Keratinocyte (primary cell): Measurements from ENCODE around the gene OR5B21. TPM values are rescaled to one million over a fixed set of nuclear protein-coding genes. Genes with fewer than 3 reads are reported as not detected.

Source experiments
- DNase-seq: peaks from one replicate; pipeline ENCODE4 v3.0.0-alpha.2; 2011; ENCODE audit warnings: low read depth, missing footprints, low spot score
- FAIRE-seq: peaks from 2 replicates; lab custom pipeline; 2011; peaks lifted over from hg19 to GRCh38; lab: Jason Lieb, UNC
- H2AFZ ChIP-seq: 2 replicates; pipeline ENCODE4 v1.6.0; 2012; ENCODE audit warnings: low read length, control low read depth, inconsistent platforms; ENCODE audit not compliant: control insufficient read depth
- H3K27ac ChIP-seq: 2 replicates; pipeline ENCODE4 v1.5.1; 2011; ENCODE audit warnings: low read length; ENCODE audit not compliant: control insufficient read depth, insufficient read depth
- H3K27me3 ChIP-seq: 3 replicates; pipeline ENCODE4 v1.6.0; 2011; ENCODE audit warnings: low read length; ENCODE audit not compliant: control insufficient read depth, insufficient read depth; ENCODE audit errors: extremely low read depth
- H3K36me3 ChIP-seq, 2 experiments: 2 replicates in 1 of 2; 3 replicates in 1 of 2; pipeline ENCODE4 v1.5.1; 2011; ENCODE audit warnings: low read length in 2 of 2, mild to moderate bottlenecking in 1 of 2; ENCODE audit not compliant: control insufficient read depth in 2 of 2, insufficient read depth in 2 of 2; ENCODE audit errors: extremely low read depth in 1 of 2
- H3K4me1 ChIP-seq: 3 replicates; pipeline ENCODE4 v1.5.1; 2011; ENCODE audit warnings: low read length; ENCODE audit not compliant: control insufficient read depth, insufficient read depth; ENCODE audit errors: extremely low read depth
- H3K4me2 ChIP-seq: 3 replicates; pipeline ENCODE4 v1.6.0; 2011; ENCODE audit warnings: low read depth, low read length; ENCODE audit not compliant: control insufficient read depth, insufficient read depth; ENCODE audit errors: extremely low read depth
- H3K4me3 ChIP-seq, 3 experiments: fragments of 200-600 bp in 1 of 3; sonication (generic) in 1 of 3; 2 replicates in 2 of 3; 3 replicates in 1 of 3; pipeline ENCODE4 v1.5.1; 2011 to 2016; ENCODE audit warnings: low read length in 3 of 3, mild to moderate bottlenecking in 3 of 3, control low read depth in 2 of 3, inconsistent platforms in 1 of 3, low read depth in 1 of 3, mixed read lengths in 1 of 3, mixed run types in 1 of 3, moderate library complexity in 1 of 3; ENCODE audit not compliant: control insufficient read depth in 2 of 3, insufficient read depth in 2 of 3; ENCODE audit errors: extremely low read depth in 1 of 3
- H3K79me2 ChIP-seq: 2 replicates; pipeline ENCODE4 v1.6.0; 2012; ENCODE audit warnings: low read length; ENCODE audit not compliant: control insufficient read depth, insufficient read depth
- H3K9ac ChIP-seq: 3 replicates; pipeline ENCODE4 v1.6.0; 2011; ENCODE audit warnings: low read length; ENCODE audit not compliant: control insufficient read depth, insufficient read depth; ENCODE audit errors: extremely low read depth
- H3K9me1 ChIP-seq: 3 replicates; pipeline ENCODE4 v1.6.0; 2011; ENCODE audit warnings: low read length; ENCODE audit not compliant: control insufficient read depth, insufficient read depth; ENCODE audit errors: extremely low read depth
- H3K9me3 ChIP-seq: 2 replicates; pipeline ENCODE4 v1.5.1; 2012; ENCODE audit warnings: low read depth, low read length; ENCODE audit not compliant: control insufficient read depth
- H4K20me1 ChIP-seq: 3 replicates; pipeline ENCODE4 v1.6.0; 2011; ENCODE audit warnings: low read length; ENCODE audit not compliant: control insufficient read depth, insufficient read depth; ENCODE audit errors: extremely low read depth
- EZH2 ChIP-seq: IDR thresholded peaks from one replicate; pipeline ENCODE4 v1.6.1; 2012; ENCODE audit warnings: inconsistent platforms, mild to moderate bottlenecking, low read length, moderate library complexity
- dilution Hi-C: fragments of 300-500 bp; cut with MboI; formaldehyde crosslinking; loops from one replicate; pipeline ENCODE4 v1.7.0; 2020; ENCODE audit warnings: low sequenced_read_pairs; ENCODE audit not compliant: extremely low pct_ligation_motif_present
- polyA plus RNA-seq, 5 experiments: library from polyadenylated mRNA; depleted of rRNA in 3 of 5; stranded (reverse) in 3 of 5; stranded (forward) in 1 of 5; unstranded in 1 of 5; fragments of >200 nt; gene quantifications; 1 replicate in 1 of 5; 2 replicates in 3 of 5; 3 replicates in 1 of 5; pipeline versions ENCODE4 v1.2.1 to v1.2.3, GENCODE V29; 2011 to 2012; ENCODE audit warnings: missing spikeins in 2 of 5, low read depth in 1 of 5, low replicate concordance in 1 of 5
- TF ChIP-seq, protein P1 (sequence below), 3 experiments: IDR thresholded peaks in 1 of 3; conservative IDR thresholded peaks in 1 of 3; optimal IDR thresholded peaks in 1 of 3; 2 replicates in 2 of 3; 3 replicates in 1 of 3; pipeline versions ENCODE3 to v1.5.1; 2011; ENCODE audit warnings: low read length in 3 of 3, mild to moderate bottlenecking in 3 of 3, moderate library complexity in 2 of 3, control low read depth in 1 of 3, inconsistent platforms in 1 of 3; ENCODE audit not compliant: insufficient read depth in 2 of 3; ENCODE audit errors: extremely low read depth in 1 of 3

OR5B21 gene
- polyA plus RNA-seq, 1 donor (not counting 4 experiments of a cell fraction or from before 2014, with no cell fraction given), result 0.09 TPM

DNA sequence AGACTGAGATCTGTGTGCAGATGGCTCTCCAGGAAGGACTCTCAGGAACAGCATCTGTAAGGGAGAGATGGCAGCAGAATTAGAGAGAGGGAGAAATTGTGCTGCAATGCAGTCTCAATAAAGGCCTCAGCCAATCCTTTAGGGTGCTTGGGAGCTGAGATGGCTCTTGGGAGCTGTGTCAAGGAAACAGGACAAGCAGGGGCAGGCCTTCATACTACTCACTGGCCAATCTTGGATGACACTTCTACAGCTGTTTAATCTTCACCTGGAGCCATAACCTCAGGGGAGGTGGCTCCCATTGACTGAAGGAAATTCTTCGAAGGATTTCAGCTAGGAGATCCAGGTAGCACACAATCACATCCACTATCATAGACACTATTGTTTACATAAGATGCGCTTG is 10.0 kb downstream of the OR5B21 start:
- H3K27ac ChIP-seq, result no peak overlapping the region
- H3K4me1 ChIP-seq, result peaks cover 11% of the 10 kb centered on the region
- H4K20me1 ChIP-seq, result no peaks in the 10 kb centered on the region
- H3K4me3 ChIP-seq, result no peak overlapping the region
- peak overlapping the region; percentile 32 for H2AFZ ChIP-seq
- FAIRE-seq, result peak; percentile 41
- no peak overlapping the region for H3K4me2 ChIP-seq
- no peak for TF ChIP-seq EZH2
- TF ChIP-seq, protein P1, sequence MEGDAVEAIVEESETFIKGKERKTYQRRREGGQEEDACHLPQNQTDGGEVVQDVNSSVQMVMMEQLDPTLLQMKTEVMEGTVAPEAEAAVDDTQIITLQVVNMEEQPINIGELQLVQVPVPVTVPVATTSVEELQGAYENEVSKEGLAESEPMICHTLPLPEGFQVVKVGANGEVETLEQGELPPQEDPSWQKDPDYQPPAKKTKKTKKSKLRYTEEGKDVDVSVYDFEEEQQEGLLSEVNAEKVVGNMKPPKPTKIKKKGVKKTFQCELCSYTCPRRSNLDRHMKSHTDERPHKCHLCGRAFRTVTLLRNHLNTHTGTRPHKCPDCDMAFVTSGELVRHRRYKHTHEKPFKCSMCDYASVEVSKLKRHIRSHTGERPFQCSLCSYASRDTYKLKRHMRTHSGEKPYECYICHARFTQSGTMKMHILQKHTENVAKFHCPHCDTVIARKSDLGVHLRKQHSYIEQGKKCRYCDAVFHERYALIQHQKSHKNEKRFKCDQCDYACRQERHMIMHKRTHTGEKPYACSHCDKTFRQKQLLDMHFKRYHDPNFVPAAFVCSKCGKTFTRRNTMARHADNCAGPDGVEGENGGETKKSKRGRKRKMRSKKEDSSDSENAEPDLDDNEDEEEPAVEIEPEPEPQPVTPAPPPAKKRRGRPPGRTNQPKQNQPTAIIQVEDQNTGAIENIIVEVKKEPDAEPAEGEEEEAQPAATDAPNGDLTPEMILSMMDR (optimal IDR thresholded peaks at IDR 0.05 in 1 of 3, IDR thresholded peaks at IDR 0.05 in 1 of 3, conservative IDR thresholded peaks at IDR 0.05 in 1 of 3; ENCODE audit: extremely low read depth in 1 of 3, insufficient read depth in 2 of 3, low read length in 3 of 3), result no peak
- H3K27me3 ChIP-seq, result no peaks in the 10 kb centered on the region
- dilution Hi-C loops, result no loop called here
- H3K9me1 ChIP-seq, result no peaks in the 10 kb centered on the region
- no peak overlapping the region for H3K9ac ChIP-seq
- peak; percentile 7 for DNase-seq
- no peaks in the 10 kb centered on the region for H3K79me2 ChIP-seq
- H3K9me3 ChIP-seq, result no peaks in the 10 kb centered on the region
- no peaks in the 10 kb centered on the region for H3K36me3 ChIP-seq

DNA sequence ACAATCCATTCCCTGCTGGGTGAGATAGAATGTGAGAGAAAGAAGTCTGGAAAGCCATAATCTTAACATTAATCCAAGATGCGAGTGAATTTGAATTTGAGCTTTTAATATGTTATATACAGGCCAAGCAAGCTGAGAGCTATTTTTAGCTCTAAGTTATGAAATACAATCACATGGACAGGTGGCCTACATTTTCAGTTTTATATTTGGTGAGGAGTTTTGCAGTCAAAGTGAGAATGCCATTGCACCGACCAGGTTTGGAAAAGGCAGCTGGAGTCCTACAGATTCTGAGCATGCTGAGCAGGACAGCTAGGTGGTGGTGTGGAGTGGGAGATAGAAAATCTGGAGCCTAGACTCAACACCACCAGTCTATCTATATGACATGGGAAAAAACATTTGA is 12.0 kb downstream of the OR5B21 start:
- dilution Hi-C loops, result no loop called here
- no peak overlapping the region for H3K9ac ChIP-seq
- H2AFZ ChIP-seq, result no peak overlapping the region
- no peaks in the 10 kb centered on the region for H3K9me3 ChIP-seq
- H3K9me1 ChIP-seq, result no peaks in the 10 kb centered on the region
- no peaks in the 10 kb centered on the region for H3K27me3 ChIP-seq
- no peak overlapping the region for H3K4me3 ChIP-seq
- DNase-seq, result no peak
- H3K79me2 ChIP-seq, result no peaks in the 10 kb centered on the region
- FAIRE-seq, result no peak
- H4K20me1 ChIP-seq, result no peaks in the 10 kb centered on the region
- H3K4me1 ChIP-seq, result peaks cover 11% of the 10 kb centered on the region
- H3K4me2 ChIP-seq, result no peak overlapping the region
- TF ChIP-seq EZH2, result no peak
- TF ChIP-seq, protein P1 (optimal IDR thresholded peaks at IDR 0.05 in 1 of 3, IDR thresholded peaks at IDR 0.05 in 1 of 3, conservative IDR thresholded peaks at IDR 0.05 in 1 of 3; ENCODE audit: extremely low read depth in 1 of 3, insufficient read depth in 2 of 3, low read length in 3 of 3), result no peak
- no peak overlapping the region for H3K27ac ChIP-seq
- no peaks in the 10 kb centered on the region for H3K36me3 ChIP-seq
